Smooth muscle cell (in vitro differentiated cells): ENCODE data around the gene PIGV. TPM values are rescaled to one million over a fixed set of nuclear protein-coding genes. Genes with fewer than 3 reads are reported as not detected.
A peak's percentile ranks its signal among the peaks of the same experiment; 100 is the strongest.

Experiments
- DNase-seq: peaks from one replicate; lab custom pipeline; 2025; ENCODE audit not compliant: unreplicated experiment; lab: John Stamatoyannopoulos, UW
- H2AFZ ChIP-seq: fragments of 200-600 bp; sonication (generic); 2 replicates; pipeline ENCODE4 v1.6.0; 2016; ENCODE audit warnings: antibody characterized with exemption, low read depth, mild to moderate bottlenecking
- H3F3A ChIP-seq: fragments of 200-600 bp; sonication (generic); 2 replicates; pipeline ENCODE4 v1.6.0; 2017; ENCODE audit warnings: antibody characterized with exemption, low read depth
- H3K27ac ChIP-seq: fragments of 200-600 bp; sonication (generic); 2 replicates; pipeline ENCODE4 v1.5.1; 2016; ENCODE audit warnings: low read depth, mild to moderate bottlenecking
- H3K27me3 ChIP-seq: fragments of 200-600 bp; sonication (generic); 2 replicates; pipeline ENCODE4 v1.6.1; 2016; ENCODE audit warnings: low read depth, mild to moderate bottlenecking
- H3K36me3 ChIP-seq: fragments of 200-600 bp; sonication (generic); 2 replicates; pipeline ENCODE4 v1.5.1; 2016; ENCODE audit warnings: low read depth
- H3K4me1 ChIP-seq: fragments of 200-600 bp; sonication (generic); 2 replicates; pipeline ENCODE4 v1.5.1; 2016; ENCODE audit warnings: low read depth
- H3K4me2 ChIP-seq: fragments of 200-600 bp; sonication (generic); 2 replicates; pipeline ENCODE4 v1.6.0; 2016; ENCODE audit warnings: mild to moderate bottlenecking
- H3K4me3 ChIP-seq: fragments of 200-600 bp; sonication (generic); 2 replicates; pipeline ENCODE4 v1.5.1; 2016; ENCODE audit warnings: mild to moderate bottlenecking
- H3K79me2 ChIP-seq: fragments of 200-600 bp; sonication (generic); 2 replicates; pipeline ENCODE4 v1.6.0; 2016; ENCODE audit warnings: low read depth, mild to moderate bottlenecking
- H3K9ac ChIP-seq: fragments of 200-600 bp; sonication (generic); 2 replicates; pipeline ENCODE4 v1.6.0; 2016; ENCODE audit warnings: low read depth
- H3K9me3 ChIP-seq: fragments of 200-600 bp; sonication (generic); replicated peaks from 2 replicates; pipeline ENCODE4 v1.5.1; 2016; ENCODE audit warnings: low read depth
- H4K20me1 ChIP-seq: fragments of 200-600 bp; sonication (generic); 2 replicates; pipeline ENCODE4 v1.6.0; 2016; ENCODE audit warnings: low read depth
- WGBS: methylation state at CpG from one replicate; pipeline ENCODE4 v1.1.7; 2016; ENCODE audit warnings: low lambda C conversion rate; 5-methylcytosine and 5-hydroxymethylcytosine counted together
- polyA plus RNA-seq: library from polyadenylated mRNA; unstranded; fragments of >200 nt; fragmentation: Nextera tagmentation; extraction: Ambion mirVana; gene quantifications from 2 replicates; pipeline ENCODE4 v1.2.1, GENCODE V29; 2016
- total RNA-seq: library from RNA; depleted of rRNA; stranded (reverse); fragments of >200 nt; gene quantifications from 2 replicates; pipeline ENCODE4 v1.2.3, GENCODE V29; 2014
- TF ChIP-seq, protein P1 (sequence below): fragments of 200-600 bp; sonication (generic); IDR thresholded peaks from 2 replicates; pipeline ENCODE4 v1.5.1; 2017; ENCODE audit warnings: borderline replicate concordance, mild to moderate bottlenecking, antibody characterized with exemption; ENCODE audit not compliant: insufficient read depth, poor library complexity, severe bottlenecking

PIGV gene
- total and polyA plus RNA-seq, 2 experiments from 2014 or later = 8.7 to 9.9 TPM

DNA sequence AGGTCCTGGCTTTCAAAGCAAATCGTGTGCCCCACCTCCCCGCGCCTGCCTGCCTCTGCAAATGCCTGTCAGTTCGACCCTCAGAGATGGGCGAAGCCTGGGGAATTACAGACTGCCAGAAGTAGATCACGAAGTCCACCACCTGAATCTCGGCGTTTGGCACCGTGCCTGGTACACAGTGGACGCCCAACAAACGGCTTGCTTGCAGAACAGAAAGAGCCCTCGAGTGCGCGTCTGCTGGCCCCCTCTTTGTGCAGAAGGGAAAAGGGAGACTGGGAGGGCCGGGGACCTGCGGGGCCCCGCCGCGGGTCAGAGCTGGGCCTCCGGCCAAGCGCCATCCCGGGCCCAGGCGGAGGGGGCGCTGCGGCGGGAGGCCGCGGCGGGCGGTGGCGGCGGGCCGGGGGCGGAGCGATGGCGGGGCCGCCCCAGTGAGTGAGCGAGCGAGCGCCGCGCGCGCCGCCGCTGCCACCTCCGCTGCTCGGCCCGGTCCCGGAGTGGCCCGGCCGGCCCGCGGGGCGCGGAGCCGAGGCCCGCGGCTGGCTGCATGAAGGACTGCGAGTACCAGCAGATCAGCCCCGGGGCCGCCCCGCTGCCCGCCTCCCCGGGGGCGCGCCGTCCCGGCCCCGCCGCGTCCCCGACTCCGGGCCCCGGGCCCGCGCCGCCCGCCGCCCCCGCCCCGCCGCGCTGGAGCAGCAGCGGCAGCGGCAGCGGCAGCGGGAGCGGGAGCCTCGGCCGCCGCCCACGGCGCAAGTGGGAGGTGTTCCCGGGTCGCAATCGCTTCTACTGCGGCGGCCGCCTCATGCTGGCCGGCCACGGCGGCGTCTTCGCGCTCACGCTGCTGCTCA lies 38.7 kb downstream of the PIGV start, which contains the start of gene ZDHHC18:
Gene ZDHHC18, plus strand, starts transcription at position 428 of the 845 bp plus-strand sequence. Its CDS starts 117 bp downstream, at position 545.
- peak; percentile 21 for DNase-seq
- TF ChIP-seq, protein P1, sequence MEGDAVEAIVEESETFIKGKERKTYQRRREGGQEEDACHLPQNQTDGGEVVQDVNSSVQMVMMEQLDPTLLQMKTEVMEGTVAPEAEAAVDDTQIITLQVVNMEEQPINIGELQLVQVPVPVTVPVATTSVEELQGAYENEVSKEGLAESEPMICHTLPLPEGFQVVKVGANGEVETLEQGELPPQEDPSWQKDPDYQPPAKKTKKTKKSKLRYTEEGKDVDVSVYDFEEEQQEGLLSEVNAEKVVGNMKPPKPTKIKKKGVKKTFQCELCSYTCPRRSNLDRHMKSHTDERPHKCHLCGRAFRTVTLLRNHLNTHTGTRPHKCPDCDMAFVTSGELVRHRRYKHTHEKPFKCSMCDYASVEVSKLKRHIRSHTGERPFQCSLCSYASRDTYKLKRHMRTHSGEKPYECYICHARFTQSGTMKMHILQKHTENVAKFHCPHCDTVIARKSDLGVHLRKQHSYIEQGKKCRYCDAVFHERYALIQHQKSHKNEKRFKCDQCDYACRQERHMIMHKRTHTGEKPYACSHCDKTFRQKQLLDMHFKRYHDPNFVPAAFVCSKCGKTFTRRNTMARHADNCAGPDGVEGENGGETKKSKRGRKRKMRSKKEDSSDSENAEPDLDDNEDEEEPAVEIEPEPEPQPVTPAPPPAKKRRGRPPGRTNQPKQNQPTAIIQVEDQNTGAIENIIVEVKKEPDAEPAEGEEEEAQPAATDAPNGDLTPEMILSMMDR = peak; percentile 34
- Histone ChIP-seq H3K79me2 (peaks cover 40% of the 10 kb centered on the region), H3K9me3 (no peaks in the 10 kb centered on the region), H3F3A (no peaks in the 10 kb centered on the region), H3K4me3 (peak within 1 kb of the TSS; percentile 69), H3K27ac (peak within 1 kb of the TSS; percentile 38), H3K27me3 (no peaks in the 10 kb centered on the region), H3K9ac (peak within 1 kb of the TSS; percentile 78), H4K20me1 (peaks cover 40% of the 10 kb centered on the region), H3K4me1 (peaks cover 21% of the 10 kb centered on the region), H3K36me3 (no peaks in the 10 kb centered on the region), H2AFZ (peak within 1 kb of the TSS; percentile 97), H3K4me2 (peak within 1 kb of the TSS; percentile 94)
- 8% methylated on average over 22 of the region's 107 CpGs for WGBS

DNA sequence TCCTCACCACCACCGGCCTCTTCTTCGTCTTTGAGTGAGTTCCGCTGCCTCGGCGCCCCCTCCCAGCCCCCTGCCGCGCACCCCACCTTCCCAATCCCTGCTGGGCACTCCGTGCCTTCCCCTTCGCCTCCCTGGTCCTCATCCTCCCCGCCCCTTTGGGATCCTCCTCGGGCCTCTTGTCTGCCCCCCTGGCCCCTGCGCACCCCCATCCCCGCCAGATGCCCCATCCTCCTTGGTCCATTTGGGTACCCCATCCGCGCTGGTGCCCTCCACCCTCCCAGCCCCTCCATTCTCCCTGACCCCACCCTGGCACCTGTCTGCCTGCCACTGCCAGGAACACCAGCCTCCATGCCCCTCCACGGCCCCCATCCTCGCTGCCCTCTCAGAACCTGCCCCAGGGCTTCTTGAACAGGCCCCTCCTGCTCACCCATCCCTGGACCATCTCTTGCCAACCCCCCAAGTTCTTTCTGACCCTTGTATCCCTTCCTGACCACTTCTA lies 39.4 kb downstream of the PIGV start:
- no peaks in the 10 kb centered on the region for H3K9me3 ChIP-seq
- peaks cover 40% of the 10 kb centered on the region for H3K79me2 ChIP-seq
- no peak overlapping the region for H2AFZ ChIP-seq
- peak overlapping the region; percentile 93 for H3K4me2 ChIP-seq
- no peak for DNase-seq
- H3K36me3 ChIP-seq = no peaks in the 10 kb centered on the region
- peak overlapping the region; percentile 69 for H3K4me3 ChIP-seq
- no peaks in the 10 kb centered on the region for H3F3A ChIP-seq
- H3K9ac ChIP-seq = peak overlapping the region; percentile 54
- WGBS = 34% methylated on average over 3 of the region's 17 CpGs
- H3K27ac ChIP-seq = no peak overlapping the region
- TF ChIP-seq, protein P1 = no peak
- H3K4me1 ChIP-seq = peaks cover 21% of the 10 kb centered on the region
- peaks cover 47% of the 10 kb centered on the region for H4K20me1 ChIP-seq
- no peaks in the 10 kb centered on the region for H3K27me3 ChIP-seq

DNA sequence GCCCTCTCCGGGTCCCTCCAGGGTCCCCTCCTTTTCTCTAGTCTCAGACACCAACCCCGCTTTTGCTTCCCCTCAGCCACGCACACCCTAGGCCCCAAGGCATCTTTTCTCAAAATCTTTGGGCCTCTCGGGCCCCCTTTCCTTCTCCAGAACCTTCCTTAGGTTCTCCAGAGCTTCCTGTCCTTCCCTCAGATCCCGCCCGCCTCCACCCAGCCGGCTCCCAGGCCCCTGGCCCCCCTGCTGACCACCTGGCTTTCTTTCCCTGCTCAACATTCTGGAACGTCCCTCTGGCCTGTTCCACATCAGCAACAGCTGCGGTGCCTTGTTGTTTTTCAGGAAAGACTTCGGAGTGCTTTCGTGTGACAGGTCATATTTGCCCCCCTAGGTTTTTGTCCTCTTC lies 39.9 kb downstream of the PIGV start:
- Histone ChIP-seq H3K27me3 (no peaks in the 10 kb centered on the region), H4K20me1 (peaks cover 51% of the 10 kb centered on the region), H3K4me3 (peak overlapping the region; percentile 69), H2AFZ (no peak overlapping the region), H3K4me2 (peak overlapping the region; percentile 93), H3K36me3 (no peaks in the 10 kb centered on the region), H3F3A (no peaks in the 10 kb centered on the region), H3K27ac (no peak overlapping the region), H3K9me3 (no peaks in the 10 kb centered on the region), H3K9ac (no peak overlapping the region), H3K79me2 (peaks cover 40% of the 10 kb centered on the region), H3K4me1 (peaks cover 21% of the 10 kb centered on the region)
- WGBS = 69% methylated on average over 11 of the region's 11 CpGs
- no peak for DNase-seq
- TF ChIP-seq, protein P1 = no peak
